Neural progenitor cell (in vitro differentiated cells): Measurements from ENCODE around the gene TMEM250.

ENCODE experiments used
- CTCF ChIP-seq: fragments of 200-600 bp; sonication (generic); IDR thresholded peaks from 2 replicates; pipeline ENCODE4 v1.5.1; 2017; ENCODE audit warnings: antibody characterized with exemption, mild to moderate bottlenecking
- EZH2 ChIP-seq: fragments of 200-600 bp; sonication (generic); IDR thresholded peaks from 2 replicates; pipeline ENCODE4 v1.6.1; 2017; ENCODE audit warnings: antibody characterized with exemption, mild to moderate bottlenecking, moderate library complexity
- EZH2phosphoT487 ChIP-seq: fragments of 200-600 bp; sonication (generic); IDR thresholded peaks from 2 replicates; pipeline ENCODE4 v1.6.1; 2017; ENCODE audit warnings: antibody characterized with exemption

DNA sequence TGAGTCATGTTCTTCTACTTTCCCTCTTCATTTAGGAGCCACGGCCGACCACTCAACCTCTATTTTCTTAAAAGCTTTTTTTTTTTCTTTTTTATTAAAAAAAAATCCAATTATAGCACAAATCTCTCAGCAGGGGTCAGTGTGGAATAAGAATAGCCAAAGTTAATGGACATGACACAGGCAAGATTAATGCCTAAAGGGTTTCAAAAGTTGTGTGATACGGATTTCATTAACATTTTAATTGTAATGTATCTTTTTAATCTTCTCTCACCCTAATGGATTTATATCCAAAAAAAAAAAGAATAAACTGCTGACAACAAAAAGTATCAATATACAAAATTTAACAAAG is 29.0 kb downstream of the TMEM250 start:
- TF ChIP-seq CTCF (no peak), EZH2 (no peak), EZH2phosphoT487 (no peak)
